ENCODE results near the gene F2. TPM values are rescaled to one million over a fixed set of nuclear protein-coding genes. Genes with fewer than 3 reads are reported as not detected.

F2 gene
- total and polyA plus RNA-seq, 2 donors (not counting 1 experiment from before 2014, with no cell fraction given) = not detected

- no peak overlapping the region for H3K4me3 Mint-ChIP-seq
- no peak for DNase-seq
- H3K9ac ChIP-seq (ENCODE audit: low read length) = no peak overlapping the region
- no peaks in the 10 kb centered on the region for H3K9me3 ChIP-seq (ENCODE audit: control extremely low read depth in 1 of 3, control insufficient read depth in 2 of 3, insufficient read depth in 1 of 3, low read length in 2 of 3)
- no peak overlapping the region for H2AFZ ChIP-seq (ENCODE audit: insufficient read depth, low read depth, low read length, poor library complexity, severe bottlenecking)
- intact Hi-C loops (cut with micrococcal nuclease) = no loop called here
- H3K27me3 Mint-ChIP-seq = no peaks in the 10 kb centered on the region
- CTCF ChIA-PET = no interaction called here
- no peak for ATAC-seq (ENCODE audit: low read depth)
- H3K27me3 ChIP-seq (replicated peaks in 1 of 4; ENCODE audit: control extremely low read depth in 1 of 4, control insufficient read depth in 3 of 4, insufficient read depth in 4 of 4, low read length in 3 of 4) = no peaks in the 10 kb centered on the region
- POLR2A ChIA-PET = no interaction called here
- peaks cover 0 to 67% of the 10 kb centered on the region in 2 experiments for H3K36me3 ChIP-seq (replicated peaks in 1 of 2; ENCODE audit: control extremely low read depth in 1 of 2, control insufficient read depth in 1 of 2, extremely low read depth in 1 of 2, insufficient read depth in 2 of 2, low read length in 1 of 2)
- no peak overlapping the region for H3K27ac ChIP-seq (ENCODE audit: low read length in 2 of 2)
- H3K4me1 Mint-ChIP-seq = no peaks in the 10 kb centered on the region
- no peaks in the 10 kb centered on the region for H4K20me1 ChIP-seq (ENCODE audit: control insufficient read depth, insufficient read depth, low read length, poor library complexity, severe bottlenecking)
- TF ChIP-seq EZH2 (IDR thresholded peaks at IDR 0.05; ENCODE audit: borderline replicate concordance, insufficient read depth, low read depth, low read length, poor library complexity, severe bottlenecking) (no peak), CTCF (IDR thresholded peaks at IDR 0.05) (no peak)
- H3K9me3 Mint-ChIP-seq (ENCODE audit: insufficient read depth) = no peaks in the 10 kb centered on the region
- no peak overlapping the region for H3K27ac Mint-ChIP-seq
- no peak overlapping the region for H3K4me2 ChIP-seq (replicated peaks; ENCODE audit: low read depth, low read length, poor library complexity, severe bottlenecking)
- no peaks in the 10 kb centered on the region for H3K4me1 ChIP-seq (ENCODE audit: control insufficient read depth in 2 of 2, insufficient read depth in 2 of 2, low read length in 2 of 2)
- WGBS (ENCODE audit: insufficient coverage) = 94% methylated on average over 5 of the region's 6 CpGs
- no peak overlapping the region for H3K4me3 ChIP-seq (ENCODE audit: control extremely low read depth in 1 of 5, extremely low read depth in 1 of 5, insufficient read depth in 1 of 5, low read depth in 2 of 5, low read length in 4 of 5)
- H3K79me2 ChIP-seq (ENCODE audit: control insufficient read depth, insufficient read depth, low read length) = no peaks in the 10 kb centered on the region
Measured at GRCh38 chr11:46747150-46747549, 28.1 kb downstream of the F2 start.

- Histone ChIP-seq H3K9ac (ENCODE audit: low read length) (no peak overlapping the region), H2AFZ (ENCODE audit: insufficient read depth, low read depth, low read length, poor library complexity, severe bottlenecking) (no peak overlapping the region), H3K9me3 (ENCODE audit: control extremely low read depth in 1 of 3, control insufficient read depth in 2 of 3, insufficient read depth in 1 of 3, low read length in 2 of 3) (no peaks in the 10 kb centered on the region), H3K4me2 (replicated peaks; ENCODE audit: low read depth, low read length, poor library complexity, severe bottlenecking) (no peak overlapping the region), H4K20me1 (ENCODE audit: control insufficient read depth, insufficient read depth, low read length, poor library complexity, severe bottlenecking) (no peaks in the 10 kb centered on the region), H3K27ac (ENCODE audit: low read length in 2 of 2) (no peak overlapping the region), H3K4me3 (ENCODE audit: control extremely low read depth in 1 of 5, extremely low read depth in 1 of 5, insufficient read depth in 1 of 5, low read depth in 2 of 5, low read length in 4 of 5) (no peak overlapping the region), H3K36me3 (replicated peaks in 1 of 2; ENCODE audit: control extremely low read depth in 1 of 2, control insufficient read depth in 1 of 2, extremely low read depth in 1 of 2, insufficient read depth in 2 of 2, low read length in 1 of 2) (peaks cover 22 to 67% of the 10 kb centered on the region in 2 experiments), H3K4me1 (ENCODE audit: control insufficient read depth in 2 of 2, insufficient read depth in 2 of 2, low read length in 2 of 2) (no peaks in the 10 kb centered on the region), H3K79me2 (ENCODE audit: control insufficient read depth, insufficient read depth, low read length) (no peaks in the 10 kb centered on the region), H3K27me3 (replicated peaks in 1 of 4; ENCODE audit: control extremely low read depth in 1 of 4, control insufficient read depth in 3 of 4, insufficient read depth in 4 of 4, low read length in 3 of 4) (no peaks in the 10 kb centered on the region)
- Mint-ChIP-seq H3K27me3 (no peaks in the 10 kb centered on the region), H3K4me3 (no peak overlapping the region), H3K4me1 (no peaks in the 10 kb centered on the region), H3K27ac (no peak overlapping the region), H3K9me3 (ENCODE audit: insufficient read depth) (no peaks in the 10 kb centered on the region)
- CTCF ChIA-PET = no interaction called here
- TF ChIP-seq EZH2 (IDR thresholded peaks at IDR 0.05; ENCODE audit: borderline replicate concordance, insufficient read depth, low read depth, low read length, poor library complexity, severe bottlenecking) (no peak), CTCF (IDR thresholded peaks at IDR 0.05) (no peak)
- POLR2A ChIA-PET = no interaction called here
- ATAC-seq (ENCODE audit: low read depth) = no peak
- intact Hi-C loops (cut with micrococcal nuclease) = no loop called here
- no peak for DNase-seq
Measured at GRCh38 chr11:46755962-46756361, 36.9 kb downstream of the F2 start.

Data from B cell (primary cell).